D341Med (cell line): ENCODE data around the gene PRPF8.
A peak's percentile ranks its signal among the peaks of the same experiment; 100 is the strongest.
"Not testable (repeated sequence)": the region's sequence is repeated elsewhere in the genome, so short reads cannot be mapped to it uniquely, and the experiment has no call there.

Source experiments
- DNase-seq: peaks from one replicate; pipeline ENCODE4 v3.0.0; 2012; ENCODE audit warnings: low spot score

The PRPF8 gene

GRCh38 chr17:1690544-1691221 is 6.0 kb upstream of the PRPF8 start:
- no peak for DNase-seq

GRCh38 chr17:1688405-1688804 is 3.7 kb upstream of the PRPF8 start:
- not testable (repeated sequence) for DNase-seq

- no peak for DNase-seq
Observed at GRCh38 chr17:1686086-1686485, 1.4 kb upstream of the PRPF8 start.

- DNase-seq = no peak
Observed at GRCh38 chr17:1683459-1683858, 1.2 kb downstream of the PRPF8 start.

GRCh38 chr17:1676401-1676800 is 8.3 kb downstream of the PRPF8 start:
- DNase-seq = no peak

GRCh38 chr17:1673041-1673785 is 11.5 kb downstream of the PRPF8 start:
- no peak for DNase-seq

GRCh38 chr17:1663934-1664333 is 20.7 kb downstream of the PRPF8 start:
- not testable (repeated sequence) for DNase-seq

- no peak for DNase-seq
Observed at GRCh38 chr17:1661045-1661444, 23.6 kb downstream of the PRPF8 start.

- DNase-seq = no peak
Observed at GRCh38 chr17:1658100-1658499, 26.6 kb downstream of the PRPF8 start.

GRCh38 chr17:1653735-1654134 is 30.9 kb downstream of the PRPF8 start:
- DNase-seq = no peak

GRCh38 chr17:1652794-1653193 is 31.9 kb downstream of the PRPF8 start:
- not testable (repeated sequence) for DNase-seq

GRCh38 chr17:1651559-1651844 is 33.2 kb downstream of the PRPF8 start:
- DNase-seq = no peak

GRCh38 chr17:1650731-1651558 is 33.7 kb downstream of the PRPF8 start:
- no peak for DNase-seq

- no peak for DNase-seq
Observed at GRCh38 chr17:1649844-1650501, 34.7 kb downstream of the PRPF8 start, which contains the start of gene RILP. TSS of gene RILP (minus strand) at chr17:1649866. CDS start at chr17:1649804, 62 bp downstream.

- peak; percentile 94 for DNase-seq
Observed at GRCh38 chr17:1648963-1649843, 35.5 kb downstream of the PRPF8 start.

GRCh38 chr17:1648173-1648962 is 36.3 kb downstream of the PRPF8 start:
- DNase-seq = peak; percentile 48

- no peak for DNase-seq
Observed at GRCh38 chr17:1647802-1648171, 36.9 kb downstream of the PRPF8 start.

GRCh38 chr17:1646199-1646875 is 38.3 kb downstream of the PRPF8 start:
- no peak for DNase-seq

GRCh38 chr17:1645207-1646171 is 39.2 kb downstream of the PRPF8 start, which contains the start of gene SCARF1:
TSS of gene SCARF1 (minus strand) at chr17:1645732. CDS start at chr17:1645697, 35 bp downstream.
- DNase-seq = no peak
